Measurements from ENCODE around the gene NFAT5. TPM values are rescaled to one million over a fixed set of nuclear protein-coding genes. Genes with fewer than 3 reads are reported as not detected.

The NFAT5 gene
- total RNA-seq, 2 donors from 2014 or later: 18.4 to 30.2 TPM

- no peaks in the 10 kb centered on the region for H3K36me3 ChIP-seq
- no peaks in the 10 kb centered on the region for H3K9me3 ChIP-seq
- intact Hi-C loops (cut with DNase I): no loop called here
- H3K9ac ChIP-seq (ENCODE audit: low read depth in 2 of 2, low read length in 2 of 2): no peak overlapping the region
- no peak overlapping the region for H3K27ac ChIP-seq
- H3K4me3 ChIP-seq: no peak overlapping the region
- TF ChIP-seq, protein P1, sequence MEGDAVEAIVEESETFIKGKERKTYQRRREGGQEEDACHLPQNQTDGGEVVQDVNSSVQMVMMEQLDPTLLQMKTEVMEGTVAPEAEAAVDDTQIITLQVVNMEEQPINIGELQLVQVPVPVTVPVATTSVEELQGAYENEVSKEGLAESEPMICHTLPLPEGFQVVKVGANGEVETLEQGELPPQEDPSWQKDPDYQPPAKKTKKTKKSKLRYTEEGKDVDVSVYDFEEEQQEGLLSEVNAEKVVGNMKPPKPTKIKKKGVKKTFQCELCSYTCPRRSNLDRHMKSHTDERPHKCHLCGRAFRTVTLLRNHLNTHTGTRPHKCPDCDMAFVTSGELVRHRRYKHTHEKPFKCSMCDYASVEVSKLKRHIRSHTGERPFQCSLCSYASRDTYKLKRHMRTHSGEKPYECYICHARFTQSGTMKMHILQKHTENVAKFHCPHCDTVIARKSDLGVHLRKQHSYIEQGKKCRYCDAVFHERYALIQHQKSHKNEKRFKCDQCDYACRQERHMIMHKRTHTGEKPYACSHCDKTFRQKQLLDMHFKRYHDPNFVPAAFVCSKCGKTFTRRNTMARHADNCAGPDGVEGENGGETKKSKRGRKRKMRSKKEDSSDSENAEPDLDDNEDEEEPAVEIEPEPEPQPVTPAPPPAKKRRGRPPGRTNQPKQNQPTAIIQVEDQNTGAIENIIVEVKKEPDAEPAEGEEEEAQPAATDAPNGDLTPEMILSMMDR (IDR thresholded peaks at IDR 0.05): no peak
- H3K4me1 ChIP-seq: peaks cover 11% of the 10 kb centered on the region
- no peak for DNase-seq
- no peaks in the 10 kb centered on the region for H3K27me3 ChIP-seq
Measured at GRCh38 chr16:69611103-69611640, 45.4 kb downstream of the NFAT5 start.

- intact Hi-C loops (cut with DNase I): no loop called here
- H3K9ac ChIP-seq (ENCODE audit: low read depth in 2 of 2, low read length in 2 of 2): peak overlapping the region in 1 of 2 donors; percentile 7
- H3K27me3 ChIP-seq: no peaks in the 10 kb centered on the region
- peaks cover 11% of the 10 kb centered on the region for H3K4me1 ChIP-seq
- DNase-seq: peak; percentile 40
- no peak overlapping the region for H3K4me3 ChIP-seq
- H3K27ac ChIP-seq: peak overlapping the region; percentile 71
- H3K36me3 ChIP-seq: no peaks in the 10 kb centered on the region
- TF ChIP-seq, protein P1 (IDR thresholded peaks at IDR 0.05): no peak
- no peaks in the 10 kb centered on the region for H3K9me3 ChIP-seq
Measured at GRCh38 chr16:69613378-69614154, 47.8 kb downstream of the NFAT5 start.

DNA sequence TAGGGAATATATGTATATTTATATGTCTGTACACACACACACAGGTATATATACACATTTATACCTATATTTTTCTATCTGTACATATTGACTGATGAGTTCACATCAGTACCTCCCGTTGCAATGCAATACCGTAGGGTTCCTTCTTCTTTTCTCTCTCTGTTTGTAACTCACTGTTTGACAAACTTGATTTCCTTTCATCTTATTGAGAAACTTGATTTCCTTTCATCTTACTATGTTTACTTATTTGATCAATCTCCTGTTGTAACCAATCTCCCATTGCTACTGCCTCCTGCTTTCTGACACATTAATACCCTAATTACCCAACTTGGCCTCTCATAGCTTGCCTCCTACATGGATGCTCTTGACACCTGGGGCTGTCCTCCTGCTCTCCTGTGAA, 49.8 kb downstream of the NFAT5 start:
- intact Hi-C loops (cut with DNase I): no loop called here
- no peak overlapping the region for H3K9ac ChIP-seq (ENCODE audit: low read depth in 2 of 2, low read length in 2 of 2)
- H3K4me3 ChIP-seq: no peak overlapping the region
- no peaks in the 10 kb centered on the region for H3K36me3 ChIP-seq
- no peak for DNase-seq
- H3K9me3 ChIP-seq: no peaks in the 10 kb centered on the region
- TF ChIP-seq, protein P1 (IDR thresholded peaks at IDR 0.05): no peak
- no peaks in the 10 kb centered on the region for H3K27me3 ChIP-seq
- no peak overlapping the region for H3K27ac ChIP-seq
- H3K4me1 ChIP-seq: peaks cover 11% of the 10 kb centered on the region

DNA sequence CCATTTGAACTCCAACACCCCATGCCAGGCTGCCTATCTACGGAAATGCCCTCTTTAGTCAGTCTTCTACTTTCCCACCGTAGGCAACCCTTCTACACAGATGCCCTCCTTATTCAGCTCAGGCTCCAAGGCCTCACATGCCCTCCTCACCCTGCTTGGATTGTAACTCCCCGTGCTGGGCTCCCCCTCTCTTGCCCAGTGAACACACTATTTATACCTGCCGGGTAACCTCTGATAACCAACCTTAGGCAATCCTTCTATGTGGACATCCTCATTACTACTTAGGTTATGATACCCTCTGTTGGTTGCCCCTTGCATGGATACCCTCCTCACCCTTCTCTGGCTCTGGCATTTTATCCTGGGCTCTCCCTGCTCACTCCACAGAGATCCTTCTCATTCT, 50.3 kb downstream of the NFAT5 start:
- Histone ChIP-seq H3K4me1 (peaks cover 11% of the 10 kb centered on the region), H3K9ac (ENCODE audit: low read depth in 2 of 2, low read length in 2 of 2) (no peak overlapping the region), H3K9me3 (no peaks in the 10 kb centered on the region), H3K27me3 (no peaks in the 10 kb centered on the region), H3K27ac (no peak overlapping the region), H3K4me3 (no peak overlapping the region), H3K36me3 (no peaks in the 10 kb centered on the region)
- no peak for DNase-seq
- intact Hi-C loops (cut with DNase I): no loop called here
- TF ChIP-seq, protein P1 (IDR thresholded peaks at IDR 0.05): no peak

GRCh38 chr16:69618307-69618706, 52.5 kb downstream of the NFAT5 start:
- peaks cover 4% of the 10 kb centered on the region for H3K4me1 ChIP-seq
- TF ChIP-seq, protein P1 (IDR thresholded peaks at IDR 0.05): no peak

More at GRCh38 chr16:69618307-69618706, 52.5 kb downstream of the NFAT5 start:
- no peaks in the 10 kb centered on the region for H3K27me3 ChIP-seq
- no peak overlapping the region for H3K27ac ChIP-seq
- no peaks in the 10 kb centered on the region for H3K9me3 ChIP-seq
- intact Hi-C loops (cut with DNase I): no loop called here
- H3K36me3 ChIP-seq: no peaks in the 10 kb centered on the region
- H3K4me3 ChIP-seq: no peak overlapping the region
- DNase-seq: no peak
- no peak overlapping the region for H3K9ac ChIP-seq (ENCODE audit: low read depth in 2 of 2, low read length in 2 of 2)

Data from colonic mucosa (tissue), 4 donors.